Measurements from ENCODE around the gene FBXL17. TPM values are rescaled to one million over a fixed set of nuclear protein-coding genes. Genes with fewer than 3 reads are reported as not detected.

FBXL17 gene
- total RNA-seq, 1 experiment from 2014 or later = 3.5 TPM

DNA sequence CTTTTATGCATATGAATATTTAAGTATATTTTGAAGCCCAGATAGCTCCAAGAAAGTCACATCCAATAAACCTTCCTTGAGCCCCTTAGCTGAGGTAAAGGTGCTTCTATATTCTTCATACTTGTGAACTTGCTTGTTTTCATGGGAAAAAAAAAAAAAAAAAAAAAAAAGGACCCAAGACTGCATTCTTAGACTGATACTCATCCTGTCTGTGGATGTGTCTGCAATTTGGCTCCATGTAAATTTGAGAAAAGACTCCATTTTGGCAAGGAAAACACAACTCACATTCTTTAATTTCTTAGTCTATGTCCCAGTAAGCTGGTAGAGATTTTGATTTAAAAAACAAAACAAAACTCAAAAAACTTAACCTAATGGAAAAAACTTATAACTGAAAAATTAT is 238.3 kb downstream of the FBXL17 start:
- Mint-ChIP-seq H3K27me3 (ENCODE audit: low read depth) (no peaks in the 10 kb centered on the region), H3K4me3 (no peak overlapping the region), H3K27ac (no peak overlapping the region), H3K36me3 (no peaks in the 10 kb centered on the region), H3K9me3 (no peaks in the 10 kb centered on the region), H3K4me1 (no peaks in the 10 kb centered on the region)
- ATAC-seq (no peak), DNase-seq (ENCODE audit: low spot score) (no peak)
- ChIA-PET CTCF (no interaction called here), POLR2A (no interaction called here)
- TF ChIP-seq, protein P1, sequence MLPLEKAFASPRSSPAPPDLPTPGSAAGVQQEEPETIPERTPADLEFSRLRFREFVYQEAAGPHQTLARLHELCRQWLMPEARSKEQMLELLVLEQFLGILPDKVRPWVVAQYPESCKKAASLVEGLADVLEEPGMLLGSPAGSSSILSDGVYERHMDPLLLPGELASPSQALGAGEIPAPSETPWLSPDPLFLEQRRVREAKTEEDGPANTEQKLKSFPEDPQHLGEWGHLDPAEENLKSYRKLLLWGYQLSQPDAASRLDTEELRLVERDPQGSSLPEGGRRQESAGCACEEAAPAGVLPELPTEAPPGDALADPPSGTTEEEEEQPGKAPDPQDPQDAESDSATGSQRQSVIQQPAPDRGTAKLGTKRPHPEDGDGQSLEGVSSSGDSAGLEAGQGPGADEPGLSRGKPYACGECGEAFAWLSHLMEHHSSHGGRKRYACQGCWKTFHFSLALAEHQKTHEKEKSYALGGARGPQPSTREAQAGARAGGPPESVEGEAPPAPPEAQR (CRISPR knock-in tag; IDR thresholded peaks at IDR 0.05) = no peak
- TF ChIP-seq PRRX2 (CRISPR knock-in tag; IDR thresholded peaks at IDR 0.05) (no peak), GABPB1 (CRISPR knock-in tag; IDR thresholded peaks at IDR 0.05) (no peak)
- TF ChIP-seq, protein P2, sequence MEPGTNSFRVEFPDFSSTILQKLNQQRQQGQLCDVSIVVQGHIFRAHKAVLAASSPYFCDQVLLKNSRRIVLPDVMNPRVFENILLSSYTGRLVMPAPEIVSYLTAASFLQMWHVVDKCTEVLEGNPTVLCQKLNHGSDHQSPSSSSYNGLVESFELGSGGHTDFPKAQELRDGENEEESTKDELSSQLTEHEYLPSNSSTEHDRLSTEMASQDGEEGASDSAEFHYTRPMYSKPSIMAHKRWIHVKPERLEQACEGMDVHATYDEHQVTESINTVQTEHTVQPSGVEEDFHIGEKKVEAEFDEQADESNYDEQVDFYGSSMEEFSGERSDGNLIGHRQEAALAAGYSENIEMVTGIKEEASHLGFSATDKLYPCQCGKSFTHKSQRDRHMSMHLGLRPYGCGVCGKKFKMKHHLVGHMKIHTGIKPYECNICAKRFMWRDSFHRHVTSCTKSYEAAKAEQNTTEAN (CRISPR knock-in tag; IDR thresholded peaks at IDR 0.05) = no peak

DNA sequence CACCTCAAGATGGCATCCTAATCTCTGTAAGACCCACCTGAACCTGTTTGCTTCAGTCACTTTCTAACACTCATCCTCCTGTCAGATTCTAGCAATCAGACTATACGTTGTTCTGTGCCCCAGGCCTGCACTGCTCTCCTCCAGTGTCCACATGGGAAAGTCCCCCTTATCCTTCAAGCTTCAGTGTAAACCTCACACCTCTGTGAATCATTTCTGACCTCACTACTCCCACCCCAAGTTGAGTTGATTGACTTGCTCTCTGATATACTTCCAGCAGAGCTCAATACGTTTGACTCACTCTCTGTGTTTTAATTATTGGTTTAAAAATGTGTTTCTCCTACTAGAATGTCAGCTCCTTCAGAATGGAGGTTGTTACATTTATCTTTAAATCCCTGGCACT is 240.2 kb downstream of the FBXL17 start:
- Mint-ChIP-seq H3K36me3 (no peaks in the 10 kb centered on the region), H3K27me3 (ENCODE audit: low read depth) (no peaks in the 10 kb centered on the region), H3K9me3 (no peaks in the 10 kb centered on the region), H3K4me1 (no peaks in the 10 kb centered on the region), H3K27ac (no peak overlapping the region), H3K4me3 (no peak overlapping the region)
- no peak for ATAC-seq
- DNase-seq (ENCODE audit: low spot score) = no peak
- POLR2A ChIA-PET = no interaction called here
- CTCF ChIA-PET = no interaction called here
- TF ChIP-seq, protein P3, sequence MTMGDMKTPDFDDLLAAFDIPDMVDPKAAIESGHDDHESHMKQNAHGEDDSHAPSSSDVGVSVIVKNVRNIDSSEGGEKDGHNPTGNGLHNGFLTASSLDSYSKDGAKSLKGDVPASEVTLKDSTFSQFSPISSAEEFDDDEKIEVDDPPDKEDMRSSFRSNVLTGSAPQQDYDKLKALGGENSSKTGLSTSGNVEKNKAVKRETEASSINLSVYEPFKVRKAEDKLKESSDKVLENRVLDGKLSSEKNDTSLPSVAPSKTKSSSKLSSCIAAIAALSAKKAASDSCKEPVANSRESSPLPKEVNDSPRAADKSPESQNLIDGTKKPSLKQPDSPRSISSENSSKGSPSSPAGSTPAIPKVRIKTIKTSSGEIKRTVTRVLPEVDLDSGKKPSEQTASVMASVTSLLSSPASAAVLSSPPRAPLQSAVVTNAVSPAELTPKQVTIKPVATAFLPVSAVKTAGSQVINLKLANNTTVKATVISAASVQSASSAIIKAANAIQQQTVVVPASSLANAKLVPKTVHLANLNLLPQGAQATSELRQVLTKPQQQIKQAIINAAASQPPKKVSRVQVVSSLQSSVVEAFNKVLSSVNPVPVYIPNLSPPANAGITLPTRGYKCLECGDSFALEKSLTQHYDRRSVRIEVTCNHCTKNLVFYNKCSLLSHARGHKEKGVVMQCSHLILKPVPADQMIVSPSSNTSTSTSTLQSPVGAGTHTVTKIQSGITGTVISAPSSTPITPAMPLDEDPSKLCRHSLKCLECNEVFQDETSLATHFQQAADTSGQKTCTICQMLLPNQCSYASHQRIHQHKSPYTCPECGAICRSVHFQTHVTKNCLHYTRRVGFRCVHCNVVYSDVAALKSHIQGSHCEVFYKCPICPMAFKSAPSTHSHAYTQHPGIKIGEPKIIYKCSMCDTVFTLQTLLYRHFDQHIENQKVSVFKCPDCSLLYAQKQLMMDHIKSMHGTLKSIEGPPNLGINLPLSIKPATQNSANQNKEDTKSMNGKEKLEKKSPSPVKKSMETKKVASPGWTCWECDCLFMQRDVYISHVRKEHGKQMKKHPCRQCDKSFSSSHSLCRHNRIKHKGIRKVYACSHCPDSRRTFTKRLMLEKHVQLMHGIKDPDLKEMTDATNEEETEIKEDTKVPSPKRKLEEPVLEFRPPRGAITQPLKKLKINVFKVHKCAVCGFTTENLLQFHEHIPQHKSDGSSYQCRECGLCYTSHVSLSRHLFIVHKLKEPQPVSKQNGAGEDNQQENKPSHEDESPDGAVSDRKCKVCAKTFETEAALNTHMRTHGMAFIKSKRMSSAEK (CRISPR knock-in tag; IDR thresholded peaks at IDR 0.05; ENCODE audit: borderline replicate concordance) = no peak
- TF ChIP-seq TEAD4 (CRISPR knock-in tag; IDR thresholded peaks at IDR 0.05) = no peak
- TF ChIP-seq ZBTB21 (CRISPR knock-in tag; IDR thresholded peaks at IDR 0.05; ENCODE audit: borderline replicate concordance) = no peak
- no peak for TF ChIP-seq PRRX2 (CRISPR knock-in tag; IDR thresholded peaks at IDR 0.05)
- TF ChIP-seq, protein P4, sequence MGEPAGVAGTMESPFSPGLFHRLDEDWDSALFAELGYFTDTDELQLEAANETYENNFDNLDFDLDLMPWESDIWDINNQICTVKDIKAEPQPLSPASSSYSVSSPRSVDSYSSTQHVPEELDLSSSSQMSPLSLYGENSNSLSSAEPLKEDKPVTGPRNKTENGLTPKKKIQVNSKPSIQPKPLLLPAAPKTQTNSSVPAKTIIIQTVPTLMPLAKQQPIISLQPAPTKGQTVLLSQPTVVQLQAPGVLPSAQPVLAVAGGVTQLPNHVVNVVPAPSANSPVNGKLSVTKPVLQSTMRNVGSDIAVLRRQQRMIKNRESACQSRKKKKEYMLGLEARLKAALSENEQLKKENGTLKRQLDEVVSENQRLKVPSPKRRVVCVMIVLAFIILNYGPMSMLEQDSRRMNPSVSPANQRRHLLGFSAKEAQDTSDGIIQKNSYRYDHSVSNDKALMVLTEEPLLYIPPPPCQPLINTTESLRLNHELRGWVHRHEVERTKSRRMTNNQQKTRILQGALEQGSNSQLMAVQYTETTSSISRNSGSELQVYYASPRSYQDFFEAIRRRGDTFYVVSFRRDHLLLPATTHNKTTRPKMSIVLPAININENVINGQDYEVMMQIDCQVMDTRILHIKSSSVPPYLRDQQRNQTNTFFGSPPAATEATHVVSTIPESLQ (CRISPR knock-in tag; IDR thresholded peaks at IDR 0.05) = no peak
- TF ChIP-seq, protein P5, sequence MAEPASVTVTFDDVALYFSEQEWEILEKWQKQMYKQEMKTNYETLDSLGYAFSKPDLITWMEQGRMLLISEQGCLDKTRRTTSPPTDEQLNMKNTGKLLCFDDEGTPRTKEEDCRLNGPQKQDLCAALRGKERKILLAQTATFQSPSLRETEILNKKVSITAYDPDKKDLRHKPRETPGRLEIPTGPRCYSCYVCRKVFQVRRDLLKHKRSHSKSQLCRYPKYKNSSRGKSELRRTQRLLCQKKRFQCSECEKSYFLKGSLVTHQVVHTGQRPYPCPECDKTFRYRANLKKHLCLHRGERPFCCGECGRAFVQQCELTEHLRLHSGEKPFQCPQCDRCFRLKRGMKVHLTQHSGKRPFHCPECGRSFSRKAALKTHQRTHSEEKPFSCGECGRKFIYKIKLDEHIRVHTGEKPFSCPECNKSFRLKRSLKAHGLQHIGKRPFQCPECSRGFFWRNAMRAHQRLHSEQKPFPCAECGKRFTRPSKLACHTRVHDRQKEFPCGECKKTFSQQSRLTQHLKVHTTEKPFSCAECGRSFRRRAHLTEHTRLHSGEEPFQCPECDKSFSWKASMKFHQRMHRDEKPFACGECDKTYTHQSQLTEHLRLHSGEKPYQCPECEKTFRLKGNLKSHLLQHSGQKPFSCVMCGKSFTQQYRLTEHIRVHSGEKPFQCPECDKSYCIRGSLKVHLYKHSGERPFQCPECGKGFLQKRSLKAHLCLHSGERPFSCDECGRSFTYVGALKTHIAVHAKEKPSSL (CRISPR knock-in tag; conservative IDR thresholded peaks at IDR 0.05) = no peak
- TF ChIP-seq, protein P6, sequence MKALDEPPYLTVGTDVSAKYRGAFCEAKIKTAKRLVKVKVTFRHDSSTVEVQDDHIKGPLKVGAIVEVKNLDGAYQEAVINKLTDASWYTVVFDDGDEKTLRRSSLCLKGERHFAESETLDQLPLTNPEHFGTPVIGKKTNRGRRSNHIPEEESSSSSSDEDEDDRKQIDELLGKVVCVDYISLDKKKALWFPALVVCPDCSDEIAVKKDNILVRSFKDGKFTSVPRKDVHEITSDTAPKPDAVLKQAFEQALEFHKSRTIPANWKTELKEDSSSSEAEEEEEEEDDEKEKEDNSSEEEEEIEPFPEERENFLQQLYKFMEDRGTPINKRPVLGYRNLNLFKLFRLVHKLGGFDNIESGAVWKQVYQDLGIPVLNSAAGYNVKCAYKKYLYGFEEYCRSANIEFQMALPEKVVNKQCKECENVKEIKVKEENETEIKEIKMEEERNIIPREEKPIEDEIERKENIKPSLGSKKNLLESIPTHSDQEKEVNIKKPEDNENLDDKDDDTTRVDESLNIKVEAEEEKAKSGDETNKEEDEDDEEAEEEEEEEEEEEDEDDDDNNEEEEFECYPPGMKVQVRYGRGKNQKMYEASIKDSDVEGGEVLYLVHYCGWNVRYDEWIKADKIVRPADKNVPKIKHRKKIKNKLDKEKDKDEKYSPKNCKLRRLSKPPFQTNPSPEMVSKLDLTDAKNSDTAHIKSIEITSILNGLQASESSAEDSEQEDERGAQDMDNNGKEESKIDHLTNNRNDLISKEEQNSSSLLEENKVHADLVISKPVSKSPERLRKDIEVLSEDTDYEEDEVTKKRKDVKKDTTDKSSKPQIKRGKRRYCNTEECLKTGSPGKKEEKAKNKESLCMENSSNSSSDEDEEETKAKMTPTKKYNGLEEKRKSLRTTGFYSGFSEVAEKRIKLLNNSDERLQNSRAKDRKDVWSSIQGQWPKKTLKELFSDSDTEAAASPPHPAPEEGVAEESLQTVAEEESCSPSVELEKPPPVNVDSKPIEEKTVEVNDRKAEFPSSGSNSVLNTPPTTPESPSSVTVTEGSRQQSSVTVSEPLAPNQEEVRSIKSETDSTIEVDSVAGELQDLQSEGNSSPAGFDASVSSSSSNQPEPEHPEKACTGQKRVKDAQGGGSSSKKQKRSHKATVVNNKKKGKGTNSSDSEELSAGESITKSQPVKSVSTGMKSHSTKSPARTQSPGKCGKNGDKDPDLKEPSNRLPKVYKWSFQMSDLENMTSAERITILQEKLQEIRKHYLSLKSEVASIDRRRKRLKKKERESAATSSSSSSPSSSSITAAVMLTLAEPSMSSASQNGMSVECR (CRISPR knock-in tag; IDR thresholded peaks at IDR 0.05; ENCODE audit: borderline replicate concordance) = no peak
- no peak for TF ChIP-seq ZNF396 (CRISPR knock-in tag; IDR thresholded peaks at IDR 0.05; ENCODE audit: borderline replicate concordance)
- TF ChIP-seq, protein P7, sequence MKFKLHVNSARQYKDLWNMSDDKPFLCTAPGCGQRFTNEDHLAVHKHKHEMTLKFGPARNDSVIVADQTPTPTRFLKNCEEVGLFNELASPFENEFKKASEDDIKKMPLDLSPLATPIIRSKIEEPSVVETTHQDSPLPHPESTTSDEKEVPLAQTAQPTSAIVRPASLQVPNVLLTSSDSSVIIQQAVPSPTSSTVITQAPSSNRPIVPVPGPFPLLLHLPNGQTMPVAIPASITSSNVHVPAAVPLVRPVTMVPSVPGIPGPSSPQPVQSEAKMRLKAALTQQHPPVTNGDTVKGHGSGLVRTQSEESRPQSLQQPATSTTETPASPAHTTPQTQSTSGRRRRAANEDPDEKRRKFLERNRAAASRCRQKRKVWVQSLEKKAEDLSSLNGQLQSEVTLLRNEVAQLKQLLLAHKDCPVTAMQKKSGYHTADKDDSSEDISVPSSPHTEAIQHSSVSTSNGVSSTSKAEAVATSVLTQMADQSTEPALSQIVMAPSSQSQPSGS (CRISPR knock-in tag; IDR thresholded peaks at IDR 0.05; ENCODE audit: borderline replicate concordance, low read depth) = no peak
- no peak for TF ChIP-seq NR3C1 (CRISPR knock-in tag; conservative IDR thresholded peaks at IDR 0.05; ENCODE audit: low read depth)
- no peak for TF ChIP-seq CREB1 (CRISPR knock-in tag; IDR thresholded peaks at IDR 0.05)
- no peak for TF ChIP-seq NR1H2 (CRISPR knock-in tag; IDR thresholded peaks at IDR 0.05)
- no peak for TF ChIP-seq CBFB (CRISPR knock-in tag; IDR thresholded peaks at IDR 0.05; ENCODE audit: low read depth)

Data from WTC11 (cell line).